Common myeloid progenitor, CD34-positive (primary cell): ENCODE results near the gene TRIM17. TPM values are rescaled to one million over a fixed set of nuclear protein-coding genes. Genes with fewer than 3 reads are reported as not detected.

Source experiments
- CTCF ChIA-PET: fragments of 350-600 bp; sonication (Branson Sonifier 250); formaldehyde crosslinking; loops from one replicate; lab custom pipeline; 2021; ENCODE audit warnings: antibody characterized with exemption; lab: Charles Lee
- POLR2A ChIA-PET: fragments of 350-600 bp; sonication (Branson Sonifier 250); formaldehyde crosslinking; loops from one replicate; lab custom pipeline; 2021; ENCODE audit warnings: antibody characterized with exemption; lab: Charles Lee
- DNase-seq, 3 donors: peaks; one replicate each; pipeline versions ENCODE4 v3.0.0 to v3.0.0-alpha.2; 2013
- H3K27ac ChIP-seq, 2 experiments: 1 replicate in 1 of 2; 2 replicates in 1 of 2; pipeline ENCODE4 v1.7.0; 2013; ENCODE audit warnings: inconsistent platforms in 2 of 2, low read length in 2 of 2, mild to moderate bottlenecking in 2 of 2, low read depth in 1 of 2, moderate library complexity in 1 of 2; ENCODE audit not compliant: severe bottlenecking in 2 of 2, insufficient read depth in 1 of 2, poor library complexity in 1 of 2
- H3K27me3 ChIP-seq, 5 experiments: replicated peaks in 2 of 5; 1 replicate in 3 of 5; 2 replicates in 2 of 5; pipeline versions ENCODE4 v1.6.1 to v1.7.0; 2013; ENCODE audit warnings: low read length in 4 of 5, mild to moderate bottlenecking in 2 of 5, moderate library complexity in 2 of 5, inconsistent platforms in 1 of 5; ENCODE audit not compliant: insufficient read depth in 5 of 5, control insufficient read depth in 4 of 5
- H3K36me3 ChIP-seq, 4 experiments: 1 replicate in 2 of 4; 2 replicates in 2 of 4; pipeline versions ENCODE4 v1.6.1 to v1.7.0; 2013; ENCODE audit warnings: low read length in 3 of 4, control low read depth in 1 of 4, mild to moderate bottlenecking in 1 of 4; ENCODE audit not compliant: control insufficient read depth in 4 of 4, insufficient read depth in 4 of 4
- H3K4me1 ChIP-seq, 4 experiments: 1 replicate in 3 of 4; 2 replicates in 1 of 4; pipeline versions ENCODE4 v1.6.1 to v1.7.1; 2013; ENCODE audit warnings: low read length in 3 of 4, mild to moderate bottlenecking in 3 of 4, control low read depth in 1 of 4, inconsistent platforms in 1 of 4, moderate library complexity in 1 of 4; ENCODE audit not compliant: control insufficient read depth in 4 of 4, insufficient read depth in 4 of 4; ENCODE audit errors: control extremely low read depth in 1 of 4
- H3K4me3 ChIP-seq, 7 experiments: 1 replicate in 4 of 7; 2 replicates in 3 of 7; pipeline versions ENCODE4 v1.5.1 to v1.7.0; 2013; ENCODE audit warnings: mild to moderate bottlenecking in 7 of 7, low read length in 6 of 7, moderate library complexity in 6 of 7, inconsistent platforms in 2 of 7, low read depth in 2 of 7, control low read depth in 1 of 7; ENCODE audit not compliant: insufficient read depth in 4 of 7, control insufficient read depth in 1 of 7; ENCODE audit errors: extremely low read depth in 1 of 7
- H3K9me3 ChIP-seq, 5 experiments: 1 replicate in 4 of 5; 2 replicates in 1 of 5; pipeline versions ENCODE4 v1.6.1 to v1.7.1; 2013; ENCODE audit warnings: low read length in 4 of 5, mild to moderate bottlenecking in 2 of 5, inconsistent platforms in 1 of 5, low read depth in 1 of 5, moderate library complexity in 1 of 5; ENCODE audit not compliant: control insufficient read depth in 4 of 5, insufficient read depth in 2 of 5; ENCODE audit errors: control extremely low read depth in 1 of 5
- WGBS: methylation state at CpG from one replicate; pipeline ENCODE4 v1.1.5; 2013; ENCODE audit not compliant: insufficient coverage; 5-methylcytosine and 5-hydroxymethylcytosine counted together
- polyA plus RNA-seq: library from polyadenylated mRNA; unstranded; fragments of 120-200 nt; gene quantifications from one replicate; pipeline ENCODE4 v1.2.1, GENCODE V29; 2013

TRIM17 gene
- 2.2 TPM for polyA plus RNA-seq

GRCh38 chr1:228416217-228416933 lies at the start of gene TRIM17:
Gene TRIM17, minus strand, starts transcription at chr1:228416861. Its CDS starts 1,789 bp downstream, at chr1:228415072.
- DNase-seq, result peak; percentile 26 to 71 (median 59)
- POLR2A ChIA-PET, result interaction anchor here (1.0 kb wide), 1 partner anchor 11 kb away, joined by 4 read pairs; no protein-coding TSS in a partner anchor
- Histone ChIP-seq H3K27me3 (peaks cover 0 to 45% (median 28%) of the 10 kb centered on the region in 5 experiments), H3K9me3 (peaks cover 0 to 2% (median 0%) of the 10 kb centered on the region in 5 experiments), H3K27ac (no peak within 1 kb of the TSS), H3K4me3 (peak within 1 kb of the TSS in 6 of 7 experiments; percentile 2 to 64 (median 40)), H3K4me1 (peaks cover 0 to 19% (median 11%) of the 10 kb centered on the region in 4 experiments), H3K36me3 (peaks cover 0 to 5% (median 0%) of the 10 kb centered on the region in 4 experiments)
- WGBS, result under 1% methylated on average over 24 of the region's 59 CpGs
- CTCF ChIA-PET, result interaction anchor here (1.6 to 2.2 kb wide), 2 partner anchors 8 to 13 kb away, joined by 5 to 6 read pairs; a partner anchor contains a TSS

GRCh38 chr1:228465571-228466146 lies 49.0 kb upstream of the TRIM17 start:
- Histone ChIP-seq H3K4me1 (peaks cover 3 to 25% (median 19%) of the 10 kb centered on the region in 4 experiments), H3K9me3 (no peaks in the 10 kb centered on the region), H3K27me3 (peaks cover 13 to 72% (median 47%) of the 10 kb centered on the region in 5 experiments), H3K4me3 (no peak overlapping the region), H3K36me3 (no peaks in the 10 kb centered on the region), H3K27ac (no peak overlapping the region)
- CTCF ChIA-PET, result interaction anchor here (0.7 to 4.0 kb wide), 4 partner anchors 9 to 35 kb away, joined by 3 to 17 read pairs (median 10); partner anchors contain the start of gene RNF187
- no peak for DNase-seq
- POLR2A ChIA-PET, result no interaction called here
- 68% methylated on average over 5 of the region's 8 CpGs for WGBS

- Histone ChIP-seq H3K27ac (no peak overlapping the region), H3K4me3 (peak overlapping the region in 4 of 7 experiments; percentile 54 to 70 (median 63)), H3K4me1 (peaks cover 3 to 25% (median 19%) of the 10 kb centered on the region in 4 experiments), H3K27me3 (peaks cover 13 to 69% (median 46%) of the 10 kb centered on the region in 5 experiments), H3K9me3 (no peaks in the 10 kb centered on the region), H3K36me3 (no peaks in the 10 kb centered on the region)
- CTCF ChIA-PET, result interaction anchor here (1.0 to 4.0 kb wide), 3 partner anchors 10 to 35 kb away, joined by 4 to 17 read pairs (median 17); partner anchors contain the start of gene RNF187
- POLR2A ChIA-PET, result no interaction called here
- DNase-seq, result no peak
- WGBS, result 30% methylated on average over 10 of the region's 13 CpGs
Observed at GRCh38 chr1:228465141-228465540, 48.5 kb upstream of the TRIM17 start.

- ChIA-PET POLR2A (no interaction called here), CTCF (interaction anchor here (1.1 to 4.0 kb wide), 6 partner anchors 10 to 52 kb away, joined by 3 to 17 read pairs (median 7); partner anchors contain the start of gene RNF187)
- H3K4me3 ChIP-seq, result peak overlapping the region in 6 of 7 experiments; percentile 26 to 70 (median 58)
- no peaks in the 10 kb centered on the region for H3K36me3 ChIP-seq
- 2% methylated on average over 29 of the region's 33 CpGs for whole genome bisulfite sequencing
- no peak overlapping the region for H3K27ac ChIP-seq
- peaks cover 13 to 62% (median 45%) of the 10 kb centered on the region in 5 experiments for H3K27me3 ChIP-seq
- DNase-seq, result peak; percentile 83 to 92 (median 92)
- H3K4me1 ChIP-seq, result peaks cover 3 to 23% (median 21%) of the 10 kb centered on the region in 4 experiments
- H3K9me3 ChIP-seq, result no peaks in the 10 kb centered on the region
Observed at GRCh38 chr1:228464487-228464983, 47.9 kb upstream of the TRIM17 start.

- ChIA-PET POLR2A (no interaction called here), CTCF (interaction anchor here (1.1 to 4.0 kb wide), 9 partner anchors 11 to 84 kb away, joined by 3 to 17 read pairs (median 6); partner anchors contain the start of gene RNF187)
- peak; percentile 62 to 82 (median 77) for DNase-seq
- no peaks in the 10 kb centered on the region for H3K9me3 ChIP-seq
- peak overlapping the region; percentile 3 to 70 (median 54) for H3K4me3 ChIP-seq
- H3K27ac ChIP-seq, result peak overlapping the region in 1 of 2 experiments; percentile 34
- H3K4me1 ChIP-seq, result peaks cover 3 to 29% (median 28%) of the 10 kb centered on the region in 4 experiments
- peaks cover 11 to 55% (median 38%) of the 10 kb centered on the region in 5 experiments for H3K27me3 ChIP-seq
- H3K36me3 ChIP-seq, result no peaks in the 10 kb centered on the region
- 4% methylated on average over 33 of the region's 56 CpGs for WGBS
Observed at GRCh38 chr1:228463559-228464455, 47.1 kb upstream of the TRIM17 start.

- DNase-seq, result no peak
- Histone ChIP-seq H3K4me3 (peak overlapping the region in 5 of 7 experiments; percentile 50 to 70 (median 63)), H3K4me1 (peaks cover 3 to 35% (median 31%) of the 10 kb centered on the region in 4 experiments), H3K36me3 (no peaks in the 10 kb centered on the region), H3K27me3 (peaks cover 6 to 48% (median 30%) of the 10 kb centered on the region in 5 experiments), H3K27ac (peak overlapping the region in 1 of 2 experiments; percentile 34), H3K9me3 (no peaks in the 10 kb centered on the region)
- ChIA-PET POLR2A (no interaction called here), CTCF (interaction anchor here (0.9 to 4.0 kb wide), 9 partner anchors 12 to 83 kb away, joined by 3 to 17 read pairs (median 6); partner anchors contain the start of gene RNF187)
- 100% methylated on average over 1 of the region's 7 CpGs for WGBS
Observed at GRCh38 chr1:228463009-228463558, 46.4 kb upstream of the TRIM17 start.
